GM19452 (cell line): Measurements from ENCODE around the gene BTG1.

Experiments
- ATAC-seq: cut with Tn5 transposase; IDR thresholded peaks from one replicate; pipeline ENCODE4 v1.9.1; 2021; ENCODE audit not compliant: unreplicated experiment

BTG1 gene

GRCh38 chr12:92145731-92146496 lies at the start of gene BTG1:
Gene BTG1, minus strand, starts transcription at chr12:92145846. Its CDS starts 311 bp downstream, at chr12:92145535.
- peak; percentile 72 for ATAC-seq

- no peak for ATAC-seq
Observed at GRCh38 chr12:92194561-92194960, 48.9 kb upstream of the BTG1 start.

GRCh38 chr12:92193846-92194245 lies 48.2 kb upstream of the BTG1 start:
- ATAC-seq = no peak

GRCh38 chr12:92193063-92193462 lies 47.4 kb upstream of the BTG1 start:
- no peak for ATAC-seq

- ATAC-seq = no peak
Observed at GRCh38 chr12:92192360-92192759, 46.7 kb upstream of the BTG1 start.

GRCh38 chr12:92191061-92191460 lies 45.4 kb upstream of the BTG1 start:
- ATAC-seq = no peak

- no peak for ATAC-seq
Observed at GRCh38 chr12:92188517-92189188, 43.0 kb upstream of the BTG1 start.

GRCh38 chr12:92186038-92186470 lies 40.4 kb upstream of the BTG1 start:
- no peak for ATAC-seq

GRCh38 chr12:92185052-92185451 lies 39.4 kb upstream of the BTG1 start:
- ATAC-seq = peak; percentile 71

- ATAC-seq = no peak
Observed at GRCh38 chr12:92183575-92183974, 37.9 kb upstream of the BTG1 start.

GRCh38 chr12:92178340-92178739 lies 32.7 kb upstream of the BTG1 start:
- no peak for ATAC-seq

GRCh38 chr12:92176646-92177045 lies 31.0 kb upstream of the BTG1 start:
- ATAC-seq = no peak

- no peak for ATAC-seq
Observed at GRCh38 chr12:92175961-92176360, 30.3 kb upstream of the BTG1 start.

- no peak for ATAC-seq
Observed at GRCh38 chr12:92170050-92170449, 24.4 kb upstream of the BTG1 start.

GRCh38 chr12:92167075-92167474 lies 21.4 kb upstream of the BTG1 start:
- no peak for ATAC-seq

GRCh38 chr12:92164712-92165111 lies 19.1 kb upstream of the BTG1 start:
- no peak for ATAC-seq

GRCh38 chr12:92162079-92162478 lies 16.4 kb upstream of the BTG1 start:
- no peak for ATAC-seq

GRCh38 chr12:92158796-92159439 lies 13.3 kb upstream of the BTG1 start:
- no peak for ATAC-seq

GRCh38 chr12:92156704-92157395 lies 11.2 kb upstream of the BTG1 start:
- no peak for ATAC-seq

GRCh38 chr12:92156139-92156538 lies 10.5 kb upstream of the BTG1 start:
- no peak for ATAC-seq

GRCh38 chr12:92155733-92156132 lies 10.1 kb upstream of the BTG1 start:
- no peak for ATAC-seq
